Erythroblast (primary cell): ENCODE measurements around the gene ZNF320.
"Not testable (repeated sequence)": the region's sequence is repeated elsewhere in the genome, so short reads cannot be mapped to it uniquely, and the experiment has no call there.

Experiments used
- DNase-seq, 2 experiments: peaks; one replicate each; lab custom pipeline; 2025; lab: John Stamatoyannopoulos, UW
- GATA1 ChIP-seq: IDR thresholded peaks from 2 replicates; pipeline ENCODE4 v1.6.1; 2011; ENCODE audit warnings: low read depth, mild to moderate bottlenecking, control low read depth, low read length, moderate library complexity
- POLR2A ChIP-seq: IDR thresholded peaks from 2 replicates; pipeline ENCODE4 v1.6.1; 2011; ENCODE audit warnings: mild to moderate bottlenecking, low read length

ZNF320 gene

DNA sequence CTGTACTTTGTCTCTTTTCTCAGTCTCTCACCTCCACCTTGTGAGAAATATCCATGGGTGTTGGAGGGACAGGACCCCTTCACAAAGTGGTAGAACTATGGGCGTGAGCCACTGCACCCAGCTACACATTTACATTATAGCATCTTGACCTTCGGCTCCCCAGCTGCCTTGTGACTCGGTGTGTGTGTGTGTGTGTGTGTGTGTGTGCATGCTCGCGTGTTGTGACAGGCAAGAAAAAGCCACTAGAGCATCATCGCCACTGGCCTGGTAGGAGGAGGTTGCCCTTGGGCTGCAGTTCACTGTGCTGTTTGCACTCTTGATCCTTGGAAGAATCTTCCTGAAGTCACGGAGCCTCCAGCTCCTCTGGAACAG is 39.5 kb upstream of the ZNF320 start:
- TF ChIP-seq GATA1, result no peak
- no peak for TF ChIP-seq POLR2A

DNA sequence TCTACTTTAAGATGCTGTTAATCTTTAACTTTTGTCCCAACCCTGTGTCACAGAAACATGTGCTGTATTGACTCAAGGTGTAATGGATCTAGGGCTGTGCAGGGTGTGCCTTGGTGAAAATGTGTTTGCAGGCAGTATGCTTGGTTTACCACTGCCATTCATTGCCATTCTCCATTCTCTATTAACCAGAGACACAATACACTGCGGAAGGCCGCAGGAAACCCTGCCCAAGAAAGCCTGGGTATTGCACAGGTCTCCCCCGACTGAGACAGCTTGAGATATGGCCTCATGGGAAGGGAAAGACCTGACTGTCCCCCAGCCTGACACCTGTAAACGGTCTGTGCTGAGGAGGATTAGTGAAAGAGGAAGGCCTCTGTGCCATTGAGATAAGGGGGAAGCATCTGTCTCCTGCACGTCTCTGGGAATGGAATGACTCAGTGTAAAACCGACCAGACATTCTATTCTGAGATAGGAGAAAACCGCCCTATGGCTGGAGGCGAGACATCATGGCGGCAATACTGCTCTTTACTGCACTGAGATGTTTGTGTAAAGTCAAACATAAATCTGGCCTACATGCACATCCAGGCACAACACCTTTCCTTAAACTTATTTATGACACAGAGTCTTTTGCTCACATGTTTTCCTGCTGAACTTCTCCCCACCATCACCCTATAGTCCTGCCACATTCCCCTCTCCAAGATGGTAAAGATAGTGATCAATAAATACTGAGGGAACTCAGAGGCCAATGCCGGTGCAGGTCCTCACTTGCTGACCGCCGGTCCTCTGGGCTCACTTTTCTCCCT is 38.9 kb upstream of the ZNF320 start:
- DNase-seq, result peak; percentile 93 to 98
- TF ChIP-seq GATA1 (no peak), POLR2A (peak; percentile 64)

More for the DNA sequence above, 39.5 kb upstream of the ZNF320 start:
- peak; percentile 44 to 52 for DNase-seq

DNA sequence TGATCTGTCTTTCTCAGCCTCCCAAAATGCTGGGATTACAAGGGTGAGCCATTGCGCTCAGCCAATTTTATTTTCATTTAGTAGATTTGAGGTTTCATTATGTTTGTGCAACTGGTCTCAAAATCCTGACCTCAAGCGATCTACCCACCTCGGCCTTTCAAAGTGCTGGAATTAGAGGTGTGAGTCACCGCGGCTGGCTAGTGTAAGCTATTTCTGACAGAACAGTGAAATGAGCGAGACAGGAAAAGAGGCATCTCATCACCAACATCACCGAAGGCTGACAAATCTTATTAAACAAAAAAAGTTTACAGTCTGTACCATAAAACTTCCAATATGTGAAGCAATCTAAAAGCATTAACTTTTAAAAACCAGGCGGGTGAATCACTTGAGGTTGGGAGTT is 38.0 kb upstream of the ZNF320 start:
- no peak for DNase-seq
- no peak for TF ChIP-seq GATA1
- no peak for TF ChIP-seq POLR2A

DNA sequence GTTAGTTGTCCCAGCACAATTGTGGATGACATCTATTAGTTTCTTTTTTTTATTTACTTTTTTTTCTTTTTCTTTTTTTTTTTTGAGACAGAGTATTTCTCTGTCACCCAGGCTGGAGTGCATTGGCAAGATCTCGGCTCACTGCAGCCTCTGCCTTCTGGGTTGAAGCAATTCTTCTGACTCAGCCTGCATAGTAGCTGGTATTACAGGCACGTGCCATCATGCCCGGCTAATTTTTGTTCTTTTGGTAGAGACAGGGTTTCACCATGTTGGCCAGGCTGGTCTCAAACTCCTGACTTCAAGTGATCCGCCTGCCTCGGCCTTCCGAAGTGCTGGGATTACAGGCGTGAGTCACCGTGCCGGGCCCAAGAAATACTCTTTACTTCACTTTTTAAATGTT is 27.2 kb upstream of the ZNF320 start:
- DNase-seq, result not testable (repeated sequence)

DNA sequence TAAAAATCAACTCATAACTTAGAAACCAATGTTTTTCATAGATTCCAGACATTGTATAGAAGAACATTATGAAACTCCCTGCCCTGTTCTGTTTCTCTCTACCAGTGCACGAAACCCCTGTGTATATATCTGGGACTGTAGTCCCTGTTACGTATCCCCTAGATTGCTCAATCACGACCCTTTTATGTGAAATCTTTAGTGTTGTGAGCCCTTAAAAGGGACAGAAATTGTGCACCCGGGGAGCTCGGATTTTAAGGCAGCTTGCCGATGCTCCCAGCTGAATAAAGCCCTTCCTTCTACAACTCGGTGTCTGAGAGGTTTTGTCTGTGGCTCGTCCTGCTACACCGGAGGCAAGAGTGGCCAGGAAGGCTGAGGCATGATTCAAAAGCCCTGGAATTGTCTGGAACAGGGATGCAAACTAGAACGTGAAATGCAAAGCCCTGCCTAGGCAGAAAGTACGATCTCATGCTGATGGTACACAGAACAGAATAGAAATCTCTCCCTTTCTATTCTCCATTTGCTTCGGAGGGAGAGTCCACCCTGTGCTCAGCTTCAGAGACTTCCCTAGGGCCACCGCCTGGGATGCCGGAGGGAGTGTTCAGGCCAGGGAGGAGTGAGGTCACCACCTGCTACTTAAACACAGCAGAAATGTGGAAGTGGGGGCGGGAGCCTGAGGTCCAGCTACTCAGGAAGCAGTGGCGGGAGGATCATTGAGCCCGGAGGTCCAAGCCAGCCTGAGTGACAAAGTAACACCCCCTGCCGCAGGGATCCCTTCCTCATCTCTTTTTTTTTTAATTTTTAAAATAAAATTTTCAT is 26.6 kb upstream of the ZNF320 start:
- DNase-seq, result no peak
- no peak for TF ChIP-seq POLR2A
- no peak for TF ChIP-seq GATA1

DNA sequence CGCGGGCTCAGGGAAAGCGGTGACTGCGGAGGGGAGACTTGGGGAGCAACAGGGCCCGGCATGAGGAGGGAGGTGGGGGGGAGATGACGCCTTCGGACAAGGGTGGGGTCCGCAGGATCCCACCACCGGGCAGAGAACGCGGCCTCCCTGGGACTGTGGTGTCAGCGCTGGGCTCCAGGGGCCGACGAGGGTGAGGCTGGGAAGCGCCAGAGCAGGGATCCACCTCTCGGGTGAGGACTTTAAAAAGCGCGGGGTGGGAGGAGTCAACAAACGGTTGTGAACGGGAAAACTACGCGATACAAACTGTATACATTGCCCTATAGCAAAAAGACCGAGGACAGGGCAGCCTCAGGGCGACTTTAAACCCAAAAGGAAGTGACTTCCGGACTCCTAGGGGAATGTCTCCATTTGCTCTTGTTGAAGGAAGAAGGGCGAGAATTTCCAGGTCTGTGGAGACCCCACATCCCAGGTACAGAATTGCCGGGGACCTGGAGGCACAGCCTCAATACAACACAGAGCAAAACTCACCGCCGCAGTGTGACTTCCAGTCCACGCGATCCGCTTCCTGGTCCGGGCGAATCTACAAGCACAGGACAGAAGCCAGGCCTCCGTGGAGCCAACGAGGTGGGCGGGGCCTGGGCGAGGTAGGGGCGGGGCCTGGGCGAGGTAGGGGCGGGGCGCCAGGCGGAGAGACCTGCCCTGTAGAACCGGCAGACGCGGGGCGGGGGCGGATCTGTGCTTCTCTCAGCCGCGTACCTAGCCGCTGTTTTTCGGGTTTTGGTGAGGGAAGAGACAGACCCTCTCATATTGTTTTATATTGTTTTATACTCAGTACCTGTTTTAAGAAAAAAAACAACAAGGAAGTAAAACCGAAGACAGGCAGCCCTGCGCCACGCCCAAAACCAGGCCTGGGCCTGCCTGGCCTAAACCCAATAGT is 25.7 kb upstream of the ZNF320 start, which contains the start of gene ZNF888:
Gene ZNF888 (minus strand): TSS at position 588 of the 937 bp plus-strand sequence. CDS start 5,555 bp downstream, outside the sequence.
- DNase-seq, result peak; percentile 90 to 93
- TF ChIP-seq POLR2A (peak; percentile 82), GATA1 (no peak)

DNA sequence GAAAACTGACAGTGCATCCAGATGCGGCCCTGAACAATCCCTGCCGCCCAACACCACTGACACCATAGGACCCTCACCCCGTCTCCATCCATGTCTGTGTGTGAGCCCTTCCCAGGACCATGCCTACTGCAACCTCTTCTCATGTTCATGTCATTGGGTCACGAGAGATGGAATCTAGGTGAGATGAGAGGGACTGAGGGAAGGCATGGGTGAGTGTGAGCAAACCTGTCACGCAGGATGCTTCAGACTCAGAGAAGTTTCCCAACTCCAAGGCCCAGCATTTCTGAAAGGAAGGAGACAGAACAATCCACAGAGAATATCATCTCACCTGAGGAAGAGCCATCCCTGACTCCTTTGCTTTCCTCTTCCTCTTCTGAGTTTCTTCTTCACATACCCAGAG is 20.1 kb upstream of the ZNF320 start:
- DNase-seq, result no peak
- TF ChIP-seq POLR2A (no peak), GATA1 (no peak)

DNA sequence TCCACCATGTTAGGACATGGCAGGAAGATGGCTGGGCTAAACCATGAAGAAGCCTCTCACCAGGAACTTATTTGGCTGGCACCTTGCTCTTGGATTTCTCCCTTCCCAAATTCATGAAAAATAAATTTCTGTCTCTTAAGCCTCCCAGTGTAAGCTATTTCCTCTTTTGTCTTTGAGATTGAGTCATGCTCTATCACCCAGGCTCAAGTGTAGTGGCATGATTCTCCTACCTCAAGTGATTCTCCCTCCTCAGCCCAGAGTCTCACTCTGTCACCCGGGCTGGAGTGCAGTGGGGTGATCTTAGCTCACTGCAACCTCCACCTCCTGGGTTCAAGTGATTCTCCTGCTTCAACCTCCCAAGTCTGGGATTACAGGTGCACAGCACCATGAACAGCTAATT is 13.2 kb upstream of the ZNF320 start:
- no peak for TF ChIP-seq POLR2A
- no peak for DNase-seq

DNA sequence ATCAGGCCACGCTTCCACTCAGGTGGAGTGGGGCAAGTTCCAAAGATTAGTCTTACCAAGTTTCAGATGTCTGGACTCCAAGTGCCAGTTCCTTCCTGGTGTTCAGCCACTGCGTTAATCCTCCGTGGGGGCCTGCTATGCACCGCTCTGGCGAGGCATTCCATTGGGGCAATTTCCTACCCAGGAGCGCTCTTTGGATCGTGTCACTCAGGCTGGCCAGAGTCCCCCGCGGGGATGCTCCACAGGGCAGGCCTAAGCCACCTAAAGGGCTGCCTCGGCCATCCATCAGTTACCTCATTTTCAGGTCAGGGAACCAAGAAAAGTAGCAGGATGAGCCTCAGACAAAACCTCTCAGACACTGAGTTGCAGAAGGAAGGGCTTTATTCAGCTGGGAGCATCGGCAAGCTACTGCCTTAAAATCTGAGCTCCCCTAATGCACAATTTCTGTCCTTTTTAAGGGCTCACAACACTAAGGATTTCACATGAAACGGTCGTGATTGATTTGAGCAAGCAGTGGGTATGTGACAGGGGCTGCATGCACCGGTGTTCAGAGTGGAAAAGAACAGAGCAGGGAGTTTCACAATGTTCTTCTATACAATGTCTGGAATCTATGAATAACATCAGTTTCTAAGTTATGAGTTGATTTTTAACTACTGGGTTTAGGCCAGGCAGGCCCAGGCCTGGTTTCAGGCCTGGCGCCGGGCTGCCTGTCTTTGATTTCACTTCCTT is 6.8 kb upstream of the ZNF320 start:
- DNase-seq, result not testable (repeated sequence)

DNA sequence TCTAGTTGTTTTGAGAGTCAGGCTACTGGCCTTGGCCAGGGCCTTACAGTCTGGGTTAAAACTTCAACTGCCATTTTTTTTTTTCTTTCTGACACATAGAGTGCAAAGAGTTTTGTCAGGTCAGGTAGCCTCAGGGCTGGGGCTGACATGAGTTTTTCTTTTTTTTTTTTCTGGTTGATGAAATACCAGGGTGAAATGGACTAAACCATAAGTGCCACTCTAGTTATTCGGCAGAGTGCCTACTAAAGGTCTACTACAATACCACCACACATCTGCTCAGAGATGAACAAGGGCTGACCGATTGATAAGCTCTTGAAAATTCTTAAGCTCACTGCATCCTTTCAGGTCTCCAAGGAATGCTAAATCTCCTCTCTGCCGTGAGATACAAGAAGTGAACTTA is 4.4 kb upstream of the ZNF320 start:
- DNase-seq, result no peak
- TF ChIP-seq GATA1 (no peak), POLR2A (no peak)

DNA sequence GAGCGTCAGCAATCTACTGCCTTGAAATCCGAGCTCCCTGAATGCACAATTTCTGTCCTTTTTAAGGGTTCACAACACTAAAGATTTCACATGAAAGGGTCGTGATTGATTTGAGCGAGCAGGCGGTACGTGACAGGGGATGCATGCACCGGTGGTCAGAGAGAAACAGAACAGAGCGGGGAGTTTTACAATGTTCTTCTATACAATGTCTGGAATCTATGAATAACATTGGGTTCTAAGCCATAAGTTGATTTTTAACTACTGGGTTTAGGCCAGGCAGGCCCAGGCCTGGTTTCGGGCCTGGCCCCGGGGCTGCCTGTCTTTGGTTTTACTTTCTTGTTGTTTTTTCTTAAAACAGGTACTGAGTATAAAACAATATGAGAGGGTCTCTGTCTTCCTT is 1.2 kb upstream of the ZNF320 start:
- not testable (repeated sequence) for DNase-seq

DNA sequence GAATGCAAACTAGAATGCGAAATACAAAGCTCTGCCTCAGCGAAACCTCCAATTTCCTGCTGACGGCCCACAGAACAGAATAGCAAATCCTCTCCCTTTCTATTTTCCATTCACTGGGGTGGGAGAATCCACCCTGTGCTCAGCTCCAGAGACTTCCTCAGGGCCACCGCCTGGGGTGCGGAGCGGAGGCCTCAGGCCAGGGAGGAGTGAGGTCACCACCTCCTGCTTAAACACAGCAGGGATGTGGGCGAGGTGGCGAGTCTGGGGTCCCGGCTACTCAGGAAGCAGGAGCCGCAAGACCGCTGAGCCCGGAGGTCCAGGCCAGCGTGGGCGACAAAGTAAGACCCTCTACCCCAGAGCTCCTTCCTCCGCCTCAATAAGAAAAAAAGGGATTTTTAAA is 666 bp upstream of the ZNF320 start:
- no peak for DNase-seq
- TF ChIP-seq GATA1 (no peak), POLR2A (no peak)
